HFFc6 (cell line): ENCODE measurements around the gene EXD1. TPM values are rescaled to one million over a fixed set of nuclear protein-coding genes. Genes with fewer than 3 reads are reported as not detected.
"Not testable (repeated sequence)": the region's sequence is repeated elsewhere in the genome, so short reads cannot be mapped to it uniquely, and the experiment has no call there.

Experiments used
- DNase-seq: peaks from one replicate; pipeline ENCODE4 v3.0.0-alpha.2; 2018
- H3K27ac Mint-ChIP-seq: 2 replicates; pipeline ENCODE4 v1.8.0; 2020; ENCODE audit warnings: mild to moderate bottlenecking, mixed read lengths
- H3K27me3 Mint-ChIP-seq: 2 replicates; pipeline ENCODE4 v1.8.0; 2021; ENCODE audit warnings: mild to moderate bottlenecking, moderate library complexity, mixed read lengths; ENCODE audit not compliant: insufficient read depth
- H3K36me3 Mint-ChIP-seq: 2 replicates; pipeline ENCODE4 v1.8.0; 2021; ENCODE audit warnings: low read depth, mixed read lengths
- H3K4me1 Mint-ChIP-seq: 2 replicates; pipeline ENCODE4 v1.8.0; 2020; ENCODE audit warnings: low read depth, mixed read lengths
- H3K4me3 Mint-ChIP-seq: 2 replicates; pipeline ENCODE4 v1.8.0; 2020; ENCODE audit warnings: mild to moderate bottlenecking, moderate library complexity, mixed read lengths
- H3K9me3 Mint-ChIP-seq: 2 replicates; pipeline ENCODE4 v1.8.0; 2020; ENCODE audit warnings: mild to moderate bottlenecking, mixed read lengths
- CTCF ChIP-seq: fragments of 200-600 bp; sonication (generic); IDR thresholded peaks from 2 replicates; pipeline ENCODE4 v1.5.0; 2021; ENCODE audit warnings: antibody characterized with exemption, mild to moderate bottlenecking
- total RNA-seq, 6 experiments: library from RNA; stranded (reverse); fragmentation: NEBNext Ultra II Directional; extraction: Animal tissue kit (Norgen Biotek cat#: 25700); gene quantifications; 2 replicates in 1 of 6; 3 replicates in 5 of 6; pipeline ENCODE4 v1.2.3, GENCODE V29; 2021

Gene EXD1
- total RNA-seq, 6 experiments from 2014 or later = not detected

- no peak for TF ChIP-seq CTCF
Measured at GRCh38 chr15:41256103-41256502, 25.5 kb upstream of the EXD1 start.

GRCh38 chr15:41254560-41254959, 24.0 kb upstream of the EXD1 start:
- Mint-ChIP-seq H3K4me1 (peaks cover 21% of the 10 kb centered on the region), H3K27me3 (no peaks in the 10 kb centered on the region), H3K36me3 (peaks cover 14% of the 10 kb centered on the region), H3K4me3 (no peak overlapping the region), H3K9me3 (no peaks in the 10 kb centered on the region), H3K27ac (no peak overlapping the region)
- DNase-seq = no peak
- TF ChIP-seq CTCF = no peak

More at GRCh38 chr15:41256103-41256502, 25.5 kb upstream of the EXD1 start:
- H3K27me3 Mint-ChIP-seq = no peaks in the 10 kb centered on the region
- H3K4me1 Mint-ChIP-seq = peaks cover 14% of the 10 kb centered on the region
- no peak overlapping the region for H3K4me3 Mint-ChIP-seq
- no peaks in the 10 kb centered on the region for H3K9me3 Mint-ChIP-seq
- peaks cover 14% of the 10 kb centered on the region for H3K36me3 Mint-ChIP-seq
- H3K27ac Mint-ChIP-seq = no peak overlapping the region
- no peak for DNase-seq

- Mint-ChIP-seq H3K9me3 (no peaks in the 10 kb centered on the region), H3K27me3 (no peaks in the 10 kb centered on the region), H3K36me3 (peaks cover 14% of the 10 kb centered on the region), H3K4me1 (peaks cover 16% of the 10 kb centered on the region), H3K27ac (no peak overlapping the region), H3K4me3 (no peak overlapping the region)
- no peak for DNase-seq
- TF ChIP-seq CTCF = no peak
Measured at GRCh38 chr15:41251411-41251810, 20.9 kb upstream of the EXD1 start.

GRCh38 chr15:41250745-41251144, 20.2 kb upstream of the EXD1 start:
- H3K27me3 Mint-ChIP-seq, H3K27ac Mint-ChIP-seq, H3K9me3 Mint-ChIP-seq, H3K4me3 Mint-ChIP-seq, DNase-seq: not testable (repeated sequence)
- Mint-ChIP-seq H3K4me1 (peaks cover 16% of the 10 kb centered on the region), H3K36me3 (peaks cover 14% of the 10 kb centered on the region)

- H3K36me3 Mint-ChIP-seq = peaks cover 18% of the 10 kb centered on the region
- no peak for DNase-seq
- H3K27me3 Mint-ChIP-seq = no peaks in the 10 kb centered on the region
- no peaks in the 10 kb centered on the region for H3K4me1 Mint-ChIP-seq
- H3K4me3 Mint-ChIP-seq = no peak overlapping the region
- H3K9me3 Mint-ChIP-seq = no peaks in the 10 kb centered on the region
- no peak for TF ChIP-seq CTCF
- H3K27ac Mint-ChIP-seq = no peak overlapping the region
Measured at GRCh38 chr15:41241221-41241964, 10.8 kb upstream of the EXD1 start.

GRCh38 chr15:41238100-41238499, 7.5 kb upstream of the EXD1 start:
- H3K36me3 Mint-ChIP-seq = peaks cover 8% of the 10 kb centered on the region; the same call in 1 of the 2 replicates
- no peak overlapping the region for H3K27ac Mint-ChIP-seq
- no peak overlapping the region for H3K4me3 Mint-ChIP-seq
- no peaks in the 10 kb centered on the region for H3K27me3 Mint-ChIP-seq
- DNase-seq = no peak
- H3K4me1 Mint-ChIP-seq = peaks cover 11% of the 10 kb centered on the region
- no peak for TF ChIP-seq CTCF
- H3K9me3 Mint-ChIP-seq = no peaks in the 10 kb centered on the region
